GM12865 (cell line): Measurements from ENCODE around the gene CCN2.

Source experiments
- DNase-seq: peaks from one replicate; pipeline ENCODE4 v3.0.0; 2010; ENCODE audit warnings: low read depth
- H3K4me3 ChIP-seq: 2 replicates; pipeline ENCODE4 v1.5.1; 2011; ENCODE audit warnings: mild to moderate bottlenecking, low read depth, low read length, control low read depth
- CTCF ChIP-seq: IDR thresholded peaks from 2 replicates; pipeline ENCODE4 v1.5.1; 2011; ENCODE audit warnings: low read length, control low read depth, low read depth, inconsistent platforms; ENCODE audit not compliant: insufficient read depth; ENCODE audit errors: missing control alignments

Gene CCN2

GRCh38 chr6:131968656-131969055 is 17.5 kb upstream of the CCN2 start:
- DNase-seq, result no peak
- TF ChIP-seq CTCF, result no peak
- no peak overlapping the region for H3K4me3 ChIP-seq

GRCh38 chr6:131967948-131968347 is 16.8 kb upstream of the CCN2 start:
- TF ChIP-seq CTCF, result no peak
- no peak overlapping the region for H3K4me3 ChIP-seq
- DNase-seq, result no peak

GRCh38 chr6:131966443-131966842 is 15.3 kb upstream of the CCN2 start:
- no peak for DNase-seq
- no peak for TF ChIP-seq CTCF

GRCh38 chr6:131963063-131963462 is 11.9 kb upstream of the CCN2 start:
- H3K4me3 ChIP-seq, result no peak overlapping the region
- no peak for DNase-seq
- no peak for TF ChIP-seq CTCF

More at GRCh38 chr6:131966443-131966842, 15.3 kb upstream of the CCN2 start:
- no peak overlapping the region for H3K4me3 ChIP-seq

- peak; percentile 9 for TF ChIP-seq CTCF
- no peak for DNase-seq
- H3K4me3 ChIP-seq, result no peak overlapping the region
Observed at GRCh38 chr6:131960371-131961133, 9.4 kb upstream of the CCN2 start.

- H3K4me3 ChIP-seq, result no peak overlapping the region
- no peak for TF ChIP-seq CTCF
- DNase-seq, result no peak
Observed at GRCh38 chr6:131958542-131959470, 7.6 kb upstream of the CCN2 start.
